ENCODE results near the gene MCCC2. TPM values are rescaled to one million over a fixed set of nuclear protein-coding genes. Genes with fewer than 3 reads are reported as not detected.
"Not testable (repeated sequence)": the region's sequence is repeated elsewhere in the genome, so short reads cannot be mapped to it uniquely, and the experiment has no call there.

MCCC2 gene
- total RNA-seq, 1 donor, result 28.2 TPM

DNA sequence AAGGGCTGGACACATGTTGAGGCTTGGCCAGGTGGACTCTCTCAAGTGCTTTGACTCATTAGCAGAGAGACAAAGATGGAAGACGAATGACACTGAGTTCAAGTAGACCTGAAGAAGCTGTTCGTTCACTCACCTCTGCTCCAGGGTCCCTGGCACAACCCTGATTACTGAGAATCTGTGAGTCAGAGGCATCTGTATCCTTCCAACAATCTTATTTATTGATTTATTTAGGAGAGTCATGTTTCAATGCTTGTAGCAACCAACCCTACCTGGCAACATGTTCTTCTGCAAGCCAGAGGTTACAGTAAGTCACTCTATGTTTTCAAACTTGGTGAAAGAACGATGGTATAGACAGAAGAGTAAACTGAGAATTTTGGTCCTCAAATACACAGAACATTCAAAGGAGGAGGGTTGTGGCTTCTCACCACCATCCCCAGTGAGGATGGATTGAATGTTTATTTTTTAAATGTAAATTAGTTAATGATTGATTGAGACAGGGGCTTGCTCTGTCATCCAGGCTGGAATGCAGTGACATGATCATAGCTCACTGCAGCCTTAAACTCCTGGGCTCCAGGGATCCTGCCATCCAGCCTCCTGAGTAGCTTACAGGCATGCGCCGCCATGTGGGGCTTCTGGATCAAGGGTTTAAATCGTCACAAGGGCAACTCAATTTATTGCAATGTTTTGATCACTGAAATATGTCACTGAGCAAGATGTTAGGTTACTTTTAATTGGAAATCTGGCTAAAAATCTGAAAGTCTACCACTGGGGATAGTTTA lies 76.2 kb downstream of the MCCC2 start:
- DNase-seq (ENCODE audit: insufficient read length, low spot score, missing footprints), result no peak
- Histone ChIP-seq H3K9me3 (ENCODE audit: low read depth, low read length) (no peaks in the 10 kb centered on the region), H3K4me3 (ENCODE audit: insufficient read depth, low read length) (no peak overlapping the region), H3K27ac (ENCODE audit: low read depth, low read length) (no peak overlapping the region), H3K4me1 (ENCODE audit: insufficient read depth, low read length) (no peaks in the 10 kb centered on the region), H3K4me2 (ENCODE audit: insufficient read depth, low read length) (no peak overlapping the region), H3K36me3 (ENCODE audit: insufficient read depth, low read length) (no peaks in the 10 kb centered on the region), H2AFZ (ENCODE audit: low read length) (no peak overlapping the region), H4K20me1 (ENCODE audit: insufficient read depth, low read length) (no peaks in the 10 kb centered on the region), H3K27me3 (ENCODE audit: insufficient read depth, low read length) (no peaks in the 10 kb centered on the region), H3K79me2 (ENCODE audit: insufficient read depth, low read length) (no peaks in the 10 kb centered on the region)
- TF ChIP-seq, protein P1, sequence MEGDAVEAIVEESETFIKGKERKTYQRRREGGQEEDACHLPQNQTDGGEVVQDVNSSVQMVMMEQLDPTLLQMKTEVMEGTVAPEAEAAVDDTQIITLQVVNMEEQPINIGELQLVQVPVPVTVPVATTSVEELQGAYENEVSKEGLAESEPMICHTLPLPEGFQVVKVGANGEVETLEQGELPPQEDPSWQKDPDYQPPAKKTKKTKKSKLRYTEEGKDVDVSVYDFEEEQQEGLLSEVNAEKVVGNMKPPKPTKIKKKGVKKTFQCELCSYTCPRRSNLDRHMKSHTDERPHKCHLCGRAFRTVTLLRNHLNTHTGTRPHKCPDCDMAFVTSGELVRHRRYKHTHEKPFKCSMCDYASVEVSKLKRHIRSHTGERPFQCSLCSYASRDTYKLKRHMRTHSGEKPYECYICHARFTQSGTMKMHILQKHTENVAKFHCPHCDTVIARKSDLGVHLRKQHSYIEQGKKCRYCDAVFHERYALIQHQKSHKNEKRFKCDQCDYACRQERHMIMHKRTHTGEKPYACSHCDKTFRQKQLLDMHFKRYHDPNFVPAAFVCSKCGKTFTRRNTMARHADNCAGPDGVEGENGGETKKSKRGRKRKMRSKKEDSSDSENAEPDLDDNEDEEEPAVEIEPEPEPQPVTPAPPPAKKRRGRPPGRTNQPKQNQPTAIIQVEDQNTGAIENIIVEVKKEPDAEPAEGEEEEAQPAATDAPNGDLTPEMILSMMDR (IDR thresholded peaks at IDR 0.05; ENCODE audit: extremely low read depth, low read depth, low read length), result no peak

DNA sequence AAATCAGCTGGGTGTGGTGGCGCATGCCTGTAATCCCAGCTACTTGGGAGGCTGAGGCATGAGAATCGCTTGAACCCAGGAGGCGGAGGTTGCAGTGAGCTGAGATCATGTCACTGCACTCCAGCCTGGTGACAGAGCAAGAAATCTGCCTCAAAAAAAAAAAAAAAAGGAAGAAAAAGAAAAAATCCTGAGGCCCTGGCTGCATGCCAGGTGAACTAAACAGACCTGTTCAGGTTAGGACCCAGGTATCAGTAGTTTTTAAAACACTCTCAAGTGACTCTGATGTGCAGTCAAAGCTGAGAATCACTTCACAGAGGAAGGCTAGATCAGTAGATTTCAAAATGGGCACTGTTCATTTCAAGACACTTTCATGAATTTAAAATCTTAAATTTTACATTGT lies 77.5 kb downstream of the MCCC2 start:
- H3K4me3 ChIP-seq (ENCODE audit: insufficient read depth, low read length); H3K9me3 ChIP-seq (ENCODE audit: low read depth, low read length); H3K27me3 ChIP-seq (ENCODE audit: insufficient read depth, low read length); H3K36me3 ChIP-seq (ENCODE audit: insufficient read depth, low read length); H3K4me2 ChIP-seq (ENCODE audit: insufficient read depth, low read length); H3K27ac ChIP-seq (ENCODE audit: low read depth, low read length); H3K4me1 ChIP-seq (ENCODE audit: insufficient read depth, low read length); H3K79me2 ChIP-seq (ENCODE audit: insufficient read depth, low read length); DNase-seq (ENCODE audit: insufficient read length, low spot score, missing footprints); H4K20me1 ChIP-seq (ENCODE audit: insufficient read depth, low read length); H2AFZ ChIP-seq (ENCODE audit: low read length): not testable (repeated sequence)

DNA sequence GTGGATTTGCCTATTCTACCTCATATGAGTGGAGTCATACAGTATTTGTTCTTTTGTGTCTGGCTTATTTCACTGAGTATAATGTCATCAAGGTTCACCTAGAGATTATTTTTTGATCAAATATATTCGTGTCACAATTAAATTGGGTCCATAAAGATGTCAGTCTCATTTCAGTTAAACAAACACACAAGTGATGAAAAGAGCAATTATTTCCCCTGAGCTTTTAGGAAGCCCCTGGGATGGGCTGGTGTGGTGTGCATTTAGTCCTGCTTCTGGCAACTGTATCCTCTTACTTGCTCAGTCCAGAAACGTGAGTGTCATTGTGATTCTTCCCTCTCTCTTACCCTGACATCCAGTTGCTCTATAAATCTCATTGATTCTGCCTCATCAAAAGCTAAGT lies 79.2 kb downstream of the MCCC2 start:
- Histone ChIP-seq H3K36me3 (ENCODE audit: insufficient read depth, low read length) (no peaks in the 10 kb centered on the region), H3K79me2 (ENCODE audit: insufficient read depth, low read length) (no peaks in the 10 kb centered on the region), H3K4me3 (ENCODE audit: insufficient read depth, low read length) (no peak overlapping the region), H3K4me2 (ENCODE audit: insufficient read depth, low read length) (no peak overlapping the region), H2AFZ (ENCODE audit: low read length) (no peak overlapping the region), H4K20me1 (ENCODE audit: insufficient read depth, low read length) (no peaks in the 10 kb centered on the region), H3K9me3 (ENCODE audit: low read depth, low read length) (no peaks in the 10 kb centered on the region), H3K4me1 (ENCODE audit: insufficient read depth, low read length) (no peaks in the 10 kb centered on the region), H3K27ac (ENCODE audit: low read depth, low read length) (no peak overlapping the region), H3K27me3 (ENCODE audit: insufficient read depth, low read length) (peaks cover 8% of the 10 kb centered on the region)
- TF ChIP-seq, protein P1 (IDR thresholded peaks at IDR 0.05; ENCODE audit: extremely low read depth, low read depth, low read length), result no peak
- DNase-seq (ENCODE audit: insufficient read length, low spot score, missing footprints), result no peak

DNA sequence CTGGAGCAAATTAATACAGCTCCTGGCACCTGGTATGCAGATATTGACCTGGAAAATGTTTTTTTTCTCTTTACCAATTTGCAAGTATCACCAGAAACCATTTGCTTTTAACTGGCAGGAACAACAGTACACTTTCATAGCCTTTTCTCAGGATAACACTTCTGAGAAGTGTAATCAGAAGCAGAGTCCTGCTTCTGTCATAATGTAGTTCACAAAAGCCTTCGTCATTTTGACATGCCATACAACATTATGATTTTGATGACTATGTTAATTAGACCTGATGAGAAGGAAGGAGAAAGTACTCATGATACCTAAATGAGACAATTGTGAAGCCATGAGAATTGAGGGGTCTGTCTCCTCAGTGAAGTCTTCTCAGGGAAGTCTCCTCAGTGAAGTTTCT lies 90.8 kb downstream of the MCCC2 start:
- Histone ChIP-seq H3K27me3 (ENCODE audit: insufficient read depth, low read length) (peaks cover 25% of the 10 kb centered on the region), H3K9me3 (ENCODE audit: low read depth, low read length) (no peaks in the 10 kb centered on the region), H3K36me3 (ENCODE audit: insufficient read depth, low read length) (no peaks in the 10 kb centered on the region), H3K4me3 (ENCODE audit: insufficient read depth, low read length) (no peak overlapping the region), H3K27ac (ENCODE audit: low read depth, low read length) (no peak overlapping the region), H4K20me1 (ENCODE audit: insufficient read depth, low read length) (no peaks in the 10 kb centered on the region), H3K4me1 (ENCODE audit: insufficient read depth, low read length) (no peaks in the 10 kb centered on the region), H3K79me2 (ENCODE audit: insufficient read depth, low read length) (no peaks in the 10 kb centered on the region), H3K4me2 (ENCODE audit: insufficient read depth, low read length) (no peak overlapping the region), H2AFZ (ENCODE audit: low read length) (no peak overlapping the region)
- TF ChIP-seq, protein P1 (IDR thresholded peaks at IDR 0.05; ENCODE audit: extremely low read depth, low read depth, low read length), result no peak
- no peak for DNase-seq (ENCODE audit: insufficient read length, low spot score, missing footprints)

Data from osteoblast (primary cell).